GM12872 (cell line): ENCODE data around the gene TSPYL1.

Experiments used
- TF ChIP-seq, protein P1 (sequence below): IDR thresholded peaks from 3 replicates; pipeline ENCODE4 v1.5.1; 2011; ENCODE audit warnings: low read depth, mild to moderate bottlenecking, low read length, moderate library complexity; ENCODE audit not compliant: insufficient read depth

TSPYL1 gene

DNA sequence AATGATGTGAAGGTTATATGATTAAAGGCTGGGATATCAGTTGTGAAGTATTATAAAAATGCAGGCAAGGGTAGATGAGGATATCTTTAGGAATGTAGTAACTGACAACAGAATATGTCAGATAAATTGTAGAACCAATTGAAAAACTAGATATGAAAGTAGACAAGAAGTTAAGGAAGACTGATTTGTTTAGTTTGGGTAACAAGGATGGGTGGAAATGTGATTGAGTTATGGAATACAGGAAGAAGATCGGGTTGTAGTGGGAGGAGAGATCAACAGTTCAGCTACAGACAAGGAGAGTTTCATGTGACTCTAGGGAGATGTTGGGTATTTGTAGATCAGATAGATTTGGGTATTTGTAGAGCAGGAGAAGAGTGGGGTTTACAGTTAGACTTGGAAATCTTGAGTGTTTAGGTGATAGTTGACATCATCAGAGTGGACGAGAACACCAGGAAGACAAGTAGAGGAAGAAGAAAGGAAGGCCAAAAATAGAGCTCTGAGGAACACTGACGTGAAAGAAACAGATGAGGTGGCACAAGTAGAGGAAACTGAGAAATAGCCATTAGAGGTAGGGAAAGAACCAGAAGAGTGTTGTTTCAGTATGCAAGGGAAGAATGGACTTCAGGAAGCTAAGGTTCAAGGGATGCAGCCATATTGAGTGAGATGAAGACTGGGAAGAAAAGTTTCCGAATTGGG lies 12.1 kb upstream of the TSPYL1 start:
- TF ChIP-seq, protein P1, sequence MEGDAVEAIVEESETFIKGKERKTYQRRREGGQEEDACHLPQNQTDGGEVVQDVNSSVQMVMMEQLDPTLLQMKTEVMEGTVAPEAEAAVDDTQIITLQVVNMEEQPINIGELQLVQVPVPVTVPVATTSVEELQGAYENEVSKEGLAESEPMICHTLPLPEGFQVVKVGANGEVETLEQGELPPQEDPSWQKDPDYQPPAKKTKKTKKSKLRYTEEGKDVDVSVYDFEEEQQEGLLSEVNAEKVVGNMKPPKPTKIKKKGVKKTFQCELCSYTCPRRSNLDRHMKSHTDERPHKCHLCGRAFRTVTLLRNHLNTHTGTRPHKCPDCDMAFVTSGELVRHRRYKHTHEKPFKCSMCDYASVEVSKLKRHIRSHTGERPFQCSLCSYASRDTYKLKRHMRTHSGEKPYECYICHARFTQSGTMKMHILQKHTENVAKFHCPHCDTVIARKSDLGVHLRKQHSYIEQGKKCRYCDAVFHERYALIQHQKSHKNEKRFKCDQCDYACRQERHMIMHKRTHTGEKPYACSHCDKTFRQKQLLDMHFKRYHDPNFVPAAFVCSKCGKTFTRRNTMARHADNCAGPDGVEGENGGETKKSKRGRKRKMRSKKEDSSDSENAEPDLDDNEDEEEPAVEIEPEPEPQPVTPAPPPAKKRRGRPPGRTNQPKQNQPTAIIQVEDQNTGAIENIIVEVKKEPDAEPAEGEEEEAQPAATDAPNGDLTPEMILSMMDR: no peak

DNA sequence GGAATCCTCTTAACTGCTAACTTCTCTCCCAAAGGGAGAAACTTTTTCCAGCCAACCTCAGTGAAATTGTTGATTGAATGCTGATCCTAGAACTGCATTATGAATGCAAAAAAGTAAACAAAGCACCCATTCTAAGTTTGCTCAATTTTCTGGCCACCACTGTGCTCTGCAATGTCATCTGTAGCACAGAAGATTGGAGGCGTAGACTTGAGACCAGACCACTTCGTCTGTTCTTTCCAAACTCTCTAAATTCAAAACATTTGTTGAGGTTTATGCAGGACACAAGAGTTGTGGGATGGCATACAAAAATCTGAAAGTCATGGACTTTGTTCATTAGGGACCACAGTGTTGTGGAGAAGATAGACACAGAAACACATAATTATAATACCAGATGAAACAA lies 11.1 kb upstream of the TSPYL1 start:
- TF ChIP-seq, protein P1: no peak

DNA sequence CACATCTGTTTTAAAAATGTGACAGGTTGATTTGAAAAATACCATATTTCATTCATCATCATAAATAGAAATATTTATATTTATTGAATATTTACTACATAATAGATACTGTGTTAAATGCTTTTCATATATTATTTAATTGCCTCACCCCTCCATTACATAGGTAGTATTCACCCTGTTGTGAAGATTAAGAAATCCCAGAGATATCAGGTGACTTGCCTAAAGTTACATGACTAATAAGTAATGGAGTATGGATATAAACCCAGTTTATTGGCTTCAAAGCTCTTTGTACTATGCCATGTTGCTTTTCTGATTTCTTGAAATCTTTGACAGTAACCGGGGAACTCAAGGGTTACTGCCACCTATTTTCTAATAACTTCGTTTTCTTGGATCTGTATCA lies 10.1 kb upstream of the TSPYL1 start:
- TF ChIP-seq, protein P1: no peak

DNA sequence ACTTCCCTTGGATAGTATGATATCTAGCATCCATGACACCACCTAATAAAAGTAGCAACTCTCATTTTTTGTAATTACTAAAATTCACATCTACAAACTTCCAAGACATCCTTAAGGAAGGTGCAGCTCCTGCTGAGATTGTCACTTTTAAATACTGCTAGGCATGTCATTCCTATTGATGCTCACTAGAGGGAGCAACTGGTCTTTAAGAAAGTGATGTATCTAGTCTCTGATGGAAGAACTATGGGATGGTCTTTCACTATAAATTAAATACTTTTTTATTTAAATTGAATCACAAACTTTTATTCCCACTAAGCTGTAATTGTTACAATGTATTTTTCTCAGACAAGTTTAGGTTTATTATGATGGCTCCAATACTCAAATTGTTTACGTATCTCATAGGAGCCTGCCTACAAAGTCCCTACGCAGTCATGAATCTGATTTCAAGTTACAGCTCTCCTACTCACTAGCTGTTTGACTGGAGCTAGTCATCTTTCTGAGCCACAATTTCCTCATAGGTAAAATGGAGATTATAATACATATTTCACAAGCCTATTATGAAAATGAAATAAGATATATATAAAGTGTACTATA lies 8.1 kb upstream of the TSPYL1 start:
- TF ChIP-seq, protein P1: peak; percentile 76

DNA sequence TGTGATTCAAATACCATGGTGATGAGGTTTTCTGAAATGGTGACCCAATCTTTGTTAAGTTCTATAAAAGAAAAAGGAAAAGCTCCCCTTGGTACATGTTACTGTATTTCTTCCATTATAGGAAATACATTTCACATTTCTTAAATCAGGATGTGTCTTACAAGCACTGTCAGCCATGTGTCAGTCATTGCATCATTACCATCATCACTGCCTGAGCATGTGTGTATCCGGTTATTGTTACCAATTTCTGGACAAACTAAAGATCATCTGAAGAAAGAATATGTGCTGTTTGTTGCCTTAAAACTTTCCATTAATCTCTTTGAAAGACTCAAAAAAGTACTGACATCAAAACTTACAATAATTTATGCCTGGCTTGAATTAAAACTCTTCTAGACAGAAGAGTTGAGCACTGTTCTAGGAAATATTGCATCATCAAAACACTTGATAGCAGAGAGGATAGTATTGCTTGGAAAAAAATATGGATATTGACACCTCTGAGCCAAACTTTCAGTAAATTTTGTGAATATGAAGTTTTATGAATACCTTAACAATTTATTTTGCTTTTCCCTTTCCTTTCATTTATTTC lies 7.1 kb upstream of the TSPYL1 start:
- TF ChIP-seq, protein P1: no peak

DNA sequence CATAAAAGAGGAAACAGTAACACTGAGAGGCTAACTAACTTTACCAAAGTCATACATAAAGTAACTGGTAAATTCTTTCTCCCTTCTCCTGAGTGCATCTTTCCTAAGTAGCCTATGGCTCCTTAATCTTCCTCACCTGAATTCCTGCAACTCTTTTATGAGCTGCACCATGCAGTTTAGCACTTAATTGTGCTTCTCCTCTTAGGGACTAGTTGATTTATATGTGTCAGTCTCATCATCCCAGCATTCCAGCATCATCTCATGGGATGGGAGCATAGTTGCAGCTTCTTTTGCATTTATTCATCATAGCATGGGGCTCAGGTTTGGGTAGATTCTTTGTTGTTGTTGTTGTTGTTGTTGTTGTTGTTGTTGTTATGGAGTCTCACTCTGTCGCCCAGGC lies 3.5 kb upstream of the TSPYL1 start:
- TF ChIP-seq, protein P1: no peak

DNA sequence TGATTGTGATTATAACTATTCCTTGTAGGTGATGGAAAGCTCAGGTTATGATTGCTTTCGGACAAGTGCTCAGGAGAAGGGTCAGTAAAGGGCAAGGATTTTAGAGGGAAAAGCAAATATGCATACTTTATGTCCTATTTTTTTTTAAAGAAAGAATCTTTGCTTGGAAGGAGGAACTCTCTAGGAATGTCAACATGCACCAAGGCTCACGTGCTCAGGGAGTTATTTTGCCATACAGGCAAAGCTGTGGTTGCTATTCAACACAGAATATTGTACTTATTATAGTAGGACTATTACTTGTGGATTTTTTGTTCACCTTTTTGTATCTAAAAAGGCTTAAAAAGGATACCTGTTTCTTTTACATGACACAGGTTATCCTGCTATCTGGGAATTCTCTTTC lies 3.0 kb upstream of the TSPYL1 start:
- TF ChIP-seq, protein P1: no peak
